AG09309 (cell line): ENCODE data around the gene THSD7A.

Source experiments
- DNase-seq: peaks from one replicate; pipeline ENCODE4 v3.0.0-alpha.2; 2010; ENCODE audit warnings: low read depth
- H3K4me3 ChIP-seq: 2 replicates; pipeline ENCODE4 v1.5.1; 2011; ENCODE audit warnings: mild to moderate bottlenecking, low read depth, low read length, moderate library complexity; ENCODE audit not compliant: control insufficient read depth
- CTCF ChIP-seq: IDR thresholded peaks from 2 replicates; pipeline ENCODE4 v1.5.1; 2011; ENCODE audit warnings: mild to moderate bottlenecking, low read depth, low read length, inconsistent platforms; ENCODE audit not compliant: insufficient read depth, control insufficient read depth; ENCODE audit errors: missing control alignments

The THSD7A gene

GRCh38 chr7:11655163-11655562 is 176.8 kb downstream of the THSD7A start:
- no peak for TF ChIP-seq CTCF
- no peak for DNase-seq
- H3K4me3 ChIP-seq: no peak overlapping the region

DNA sequence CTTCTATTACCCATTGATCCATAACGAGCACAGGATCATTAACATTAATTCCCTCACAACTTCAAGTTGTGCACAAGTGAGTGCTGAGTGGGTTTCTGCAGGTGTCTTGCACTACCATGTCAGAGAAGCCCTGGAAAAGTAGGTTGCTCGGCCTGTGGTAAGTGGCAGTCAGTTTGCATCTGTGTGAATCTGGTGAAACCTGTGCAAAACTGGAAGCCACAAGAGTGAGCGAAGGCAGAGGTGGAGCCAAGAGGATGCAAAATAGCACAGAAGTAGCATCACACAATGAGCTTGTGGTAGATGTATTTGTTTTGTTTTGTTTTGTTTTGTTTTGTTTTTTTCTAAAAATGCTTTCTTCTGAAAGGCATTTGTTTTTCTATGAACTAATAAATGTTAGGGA is 181.5 kb downstream of the THSD7A start:
- no peak overlapping the region for H3K4me3 ChIP-seq
- no peak for TF ChIP-seq CTCF
- no peak for DNase-seq

DNA sequence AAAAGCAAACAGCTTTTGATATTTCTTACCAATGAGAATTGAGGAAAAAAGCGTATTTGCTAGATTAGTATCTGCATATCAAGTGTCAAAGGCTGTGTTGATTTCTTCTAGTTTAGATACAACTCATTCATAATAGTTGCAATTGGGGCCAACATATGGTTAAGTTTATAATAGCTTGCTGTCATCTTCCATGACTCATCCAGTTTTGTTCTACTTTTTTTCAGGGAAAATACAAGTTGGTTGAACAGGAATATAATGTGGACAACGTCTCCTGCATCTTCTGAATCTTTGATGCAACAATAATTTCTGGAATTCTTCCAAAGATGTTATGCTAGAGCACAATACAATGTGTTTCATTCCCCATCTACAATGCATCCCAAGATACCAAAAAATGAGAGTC is 182.0 kb downstream of the THSD7A start:
- H3K4me3 ChIP-seq: no peak overlapping the region
- no peak for DNase-seq
- no peak for TF ChIP-seq CTCF

- no peak for DNase-seq
- H3K4me3 ChIP-seq: no peak overlapping the region
- TF ChIP-seq CTCF: no peak
These were observed 183.0 kb downstream of the THSD7A start for GRCh38 chr7:11648980-11649379.

- no peak for TF ChIP-seq CTCF
- no peak overlapping the region for H3K4me3 ChIP-seq
- no peak for DNase-seq
These were observed 183.9 kb downstream of the THSD7A start for GRCh38 chr7:11648101-11648500.

DNA sequence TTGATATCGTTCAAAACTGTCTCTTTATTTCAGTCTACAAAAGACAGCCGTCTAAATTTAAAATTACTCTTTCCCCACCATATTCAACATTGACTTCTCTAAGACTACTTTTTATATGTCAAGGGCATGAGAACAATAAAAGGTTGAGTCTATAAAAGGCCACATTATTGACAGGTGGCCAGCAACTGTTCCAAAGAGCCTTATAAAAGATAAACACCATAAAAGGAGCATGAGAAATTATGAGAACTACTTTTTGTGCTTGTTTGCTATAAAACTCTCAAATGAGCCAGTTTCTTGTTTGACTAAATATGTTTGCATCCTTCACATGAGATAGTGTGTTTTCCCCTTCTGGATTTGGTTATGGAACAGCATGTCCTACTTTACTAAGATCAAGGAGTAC is 189.2 kb downstream of the THSD7A start:
- TF ChIP-seq CTCF: no peak
- H3K4me3 ChIP-seq: no peak overlapping the region
- DNase-seq: no peak

- no peak for DNase-seq
- no peak for TF ChIP-seq CTCF
- no peak overlapping the region for H3K4me3 ChIP-seq
These were observed 189.7 kb downstream of the THSD7A start for GRCh38 chr7:11642276-11642675.
